Panc1 (cell line): Measurements from ENCODE around the gene CSNK2A2. TPM values are rescaled to one million over a fixed set of nuclear protein-coding genes. Genes with fewer than 3 reads are reported as not detected.

Experiments
- ATAC-seq: fragments of 200-7000 bp; cut with Tn5 transposase; 2 replicates; pipeline ENCODE4 v1.9.1; 2020; ENCODE audit warnings: mild to moderate bottlenecking, moderate library complexity
- BruUV-seq: library from RNA; stranded (reverse); fragments of 400-500 nt; replicated peaks from 2 replicates; lab custom pipeline; 2021; lab: Mats Ljungman, UMichigan
- CTCF ChIA-PET: fragments of 300-600 bp; sonication (Branson Sonifier 250); formaldehyde crosslinking; loops from one replicate; lab custom pipeline; 2022; ENCODE audit warnings: antibody characterized with exemption; lab: Charles Lee
- POLR2A ChIA-PET: fragments of 300-600 bp; sonication (Branson Sonifier 250); formaldehyde crosslinking; loops from one replicate; lab custom pipeline; 2022; ENCODE audit warnings: antibody characterized with exemption; lab: Charles Lee
- DNase-seq: peaks from one replicate; pipeline ENCODE4 v3.0.0-alpha.2; 2010; ENCODE audit warnings: low read depth, low spot score
- H3K27ac ChIP-seq: 2 replicates; pipeline ENCODE4 v1.5.1; 2011; ENCODE audit warnings: mild to moderate bottlenecking, low read length, inconsistent platforms
- H3K27me3 ChIP-seq: fragments of 200-500 bp; sonication (Bioruptor generic); 2 replicates; pipeline ENCODE4 v1.6.0; 2014; ENCODE audit warnings: low read length, inconsistent platforms; ENCODE audit not compliant: control insufficient read depth, insufficient read depth
- H3K36me3 ChIP-seq: fragments of 200-500 bp; sonication (Bioruptor generic); 2 replicates; pipeline ENCODE4 v1.5.1; 2014; ENCODE audit warnings: inconsistent platforms, mild to moderate bottlenecking, low read length, moderate library complexity; ENCODE audit not compliant: control insufficient read depth, insufficient read depth
- H3K4me1 ChIP-seq: 2 replicates; pipeline ENCODE4 v1.5.1; 2011; ENCODE audit warnings: inconsistent platforms, mild to moderate bottlenecking, low read length, moderate library complexity; ENCODE audit not compliant: control insufficient read depth, insufficient read depth
- H3K4me3 ChIP-seq, 2 experiments: 2 replicates each; pipeline ENCODE4 v1.5.1; 2011 to 2012; ENCODE audit warnings: low read depth in 2 of 2, low read length in 2 of 2, mild to moderate bottlenecking in 2 of 2, inconsistent platforms in 1 of 2, moderate library complexity in 1 of 2
- H3K9me3 ChIP-seq: fragments of 200-500 bp; sonication (Bioruptor generic); 2 replicates; pipeline ENCODE4 v1.5.1; 2014; ENCODE audit warnings: low read depth, mild to moderate bottlenecking, inconsistent platforms, low read length, moderate library complexity; ENCODE audit not compliant: control insufficient read depth, insufficient read depth
- CTCF ChIP-seq: fragments of 450-650 bp; IDR thresholded peaks from 2 replicates; pipeline ENCODE4 v1.5.1; 2017; ENCODE audit warnings: mild to moderate bottlenecking
- POLR2AphosphoS5 ChIP-seq: IDR thresholded peaks from 2 replicates; pipeline ENCODE4 v1.6.1; 2012; ENCODE audit warnings: mild to moderate bottlenecking, low read depth, low read length, moderate library complexity
- REST ChIP-seq, 2 experiments: IDR thresholded peaks; 2 replicates each; pipeline ENCODE4 v1.6.1; 2011 to 2012; ENCODE audit warnings: low read depth in 2 of 2, control low read depth in 1 of 2, low read length in 1 of 2, mild to moderate bottlenecking in 1 of 2, moderate library complexity in 1 of 2; ENCODE audit not compliant: insufficient read depth in 1 of 2
- SIN3A ChIP-seq: IDR thresholded peaks from 2 replicates; pipeline ENCODE4 v1.6.1; 2012; ENCODE audit warnings: low read depth, mild to moderate bottlenecking, low read length, moderate library complexity, borderline replicate concordance; ENCODE audit not compliant: insufficient read depth
- TCF7L2 ChIP-seq: IDR thresholded peaks from 2 replicates; pipeline ENCODE4 v1.6.1; 2011; ENCODE audit warnings: mild to moderate bottlenecking, low read depth, low read length, inconsistent platforms
- in situ Hi-C: cut with HindIII; loops from 2 replicates; pipeline ENCODE4 v1.10.0; 2016; ENCODE audit warnings: low sequenced_read_pairs, low pct_unique_long_range_greater_than_20kb
- intact Hi-C: fragments of 100-400 bp; cut with micrococcal nuclease; formaldehyde crosslinking; loops from one replicate; pipeline ENCODE4 v1.10.0; 2022; ENCODE audit not compliant: unreplicated experiment
- total RNA-seq: library from RNA; stranded (reverse); gene quantifications from one replicate; pipeline ENCODE4 v1.2.1, GENCODE V29; 2021; ENCODE audit not compliant: unreplicated experiment

The CSNK2A2 gene
- total RNA-seq, 1 experiment from 2014 or later: 60.9 TPM

- H3K4me3 ChIP-seq: no peak overlapping the region
- ATAC-seq (no peak), DNase-seq (no peak)
- CTCF ChIA-PET: no interaction called here
- BruUV-seq: no TSS peak
- H3K9me3 ChIP-seq: no peaks in the 10 kb centered on the region
- H3K27ac ChIP-seq: no peak overlapping the region
- POLR2A ChIA-PET: no interaction called here
- H3K4me1 ChIP-seq: no peaks in the 10 kb centered on the region
- H3K27me3 ChIP-seq: no peaks in the 10 kb centered on the region
- peaks cover 5% of the 10 kb centered on the region; the same call in 1 of the 2 replicates for H3K36me3 ChIP-seq
- in situ Hi-C loops: loop anchor here (25.0 kb wide), 1 partner anchor 98 kb away; the partner anchor contains the start of genes USB1 and ZNF319
- TF ChIP-seq CTCF (no peak), SIN3A (no peak), TCF7L2 (no peak), POLR2AphosphoS5 (no peak), REST (IDR thresholded peaks at IDR 0.05; ENCODE audit: insufficient read depth in 1 of 2, low read depth in 2 of 2, low read length in 1 of 2) (no peak)
- intact Hi-C loops: no loop called here
Measured at GRCh38 chr16:58110571-58111301, 87.2 kb downstream of the CSNK2A2 start.

GRCh38 chr16:58109881-58110280 lies 88.0 kb downstream of the CSNK2A2 start:
- Histone ChIP-seq H3K4me1 (no peaks in the 10 kb centered on the region), H3K27ac (no peak overlapping the region), H3K36me3 (peaks cover 5% of the 10 kb centered on the region; the same call in 1 of the 2 replicates), H3K27me3 (no peaks in the 10 kb centered on the region), H3K4me3 (no peak overlapping the region), H3K9me3 (no peaks in the 10 kb centered on the region)
- no peak for ATAC-seq
- ChIA-PET POLR2A (no interaction called here), CTCF (no interaction called here)
- no peak for TF ChIP-seq POLR2AphosphoS5
- no peak for TF ChIP-seq SIN3A
- TF ChIP-seq TCF7L2: no peak
- TF ChIP-seq REST (IDR thresholded peaks at IDR 0.05; ENCODE audit: insufficient read depth in 1 of 2, low read depth in 2 of 2, low read length in 1 of 2): no peak
- TF ChIP-seq CTCF: no peak
- in situ Hi-C loops: loop anchor here (25.0 kb wide), 1 partner anchor 98 kb away; the partner anchor contains the start of genes USB1 and ZNF319
- DNase-seq: no peak
- intact Hi-C loops: no loop called here
- BruUV-seq: no TSS peak
